GM23338 (cell line): ENCODE results near the gene FOXP1. TPM values are rescaled to one million over a fixed set of nuclear protein-coding genes. Genes with fewer than 3 reads are reported as not detected.

ENCODE experiments used
- ATAC-seq: fragments of 200-7000 bp; cut with Tn5 transposase; 3 replicates; pipeline ENCODE4 v1.9.1; 2020
- DNase-seq: peaks from one replicate; pipeline ENCODE4 v3.0.0-alpha.2; 2015; ENCODE audit warnings: low spot score
- H2AFZ ChIP-seq: fragments of 200-600 bp; sonication (generic); 2 replicates; pipeline ENCODE4 v1.8.0; 2016; ENCODE audit warnings: antibody characterized with exemption, mild to moderate bottlenecking, moderate library complexity
- H3F3A ChIP-seq: fragments of 200-600 bp; sonication (generic); replicated peaks from 2 replicates; pipeline ENCODE4 v1.8.0; 2017; ENCODE audit warnings: antibody characterized with exemption, mixed run types, low read depth
- H3K27ac ChIP-seq: fragments of 200-600 bp; sonication (generic); 2 replicates; pipeline ENCODE4 v1.6.1; 2016; ENCODE audit warnings: low read depth
- H3K27me3 ChIP-seq: fragments of 200-600 bp; sonication (generic); 2 replicates; pipeline ENCODE4 v1.8.0; 2016; ENCODE audit warnings: mild to moderate bottlenecking, mixed run types, moderate library complexity; ENCODE audit not compliant: insufficient read depth
- H3K36me3 ChIP-seq: fragments of 200-600 bp; sonication (generic); 2 replicates; pipeline ENCODE4 v1.8.0; 2016; ENCODE audit warnings: mild to moderate bottlenecking; ENCODE audit not compliant: insufficient read depth
- H3K4me1 ChIP-seq: fragments of 200-600 bp; sonication (generic); 2 replicates; pipeline ENCODE4 v1.8.0; 2016; ENCODE audit warnings: mild to moderate bottlenecking, moderate library complexity; ENCODE audit not compliant: insufficient read depth
- H3K4me2 ChIP-seq: fragments of 200-600 bp; sonication (generic); 2 replicates; pipeline ENCODE4 v1.7.1; 2017; ENCODE audit warnings: mixed run types
- H3K4me3 ChIP-seq: fragments of 200-600 bp; sonication (generic); 2 replicates; pipeline ENCODE4 v1.6.1; 2016; ENCODE audit warnings: mixed run types
- H3K79me2 ChIP-seq: fragments of 200-600 bp; sonication (generic); replicated peaks from 2 replicates; pipeline ENCODE4 v1.8.0; 2017; ENCODE audit warnings: mild to moderate bottlenecking; ENCODE audit not compliant: insufficient read depth
- H3K9me2 ChIP-seq: fragments of 200-600 bp; sonication (generic); 2 replicates; pipeline ENCODE4 v1.8.0; 2017; ENCODE audit not compliant: insufficient read depth
- H4K20me1 ChIP-seq: fragments of 200-600 bp; sonication (generic); replicated peaks from 2 replicates; pipeline ENCODE4 v1.8.0; 2017; ENCODE audit warnings: mild to moderate bottlenecking; ENCODE audit not compliant: insufficient read depth
- H3K27ac Mint-ChIP-seq: 2 replicates; pipeline ENCODE4 v1.8.0; 2020; ENCODE audit warnings: inconsistent platforms, mild to moderate bottlenecking, moderate library complexity, mixed read lengths
- H3K27me3 Mint-ChIP-seq: 3 replicates; pipeline ENCODE4 v1.8.0; 2022; ENCODE audit warnings: low read depth, mild to moderate bottlenecking, moderate library complexity, mixed read lengths, inconsistent platforms; ENCODE audit not compliant: insufficient read depth, poor library complexity
- H3K36me3 Mint-ChIP-seq: 3 replicates; pipeline ENCODE4 v1.8.0; 2021; ENCODE audit warnings: low read depth, mild to moderate bottlenecking, inconsistent platforms, moderate library complexity, mixed read lengths
- H3K4me1 Mint-ChIP-seq: 3 replicates; pipeline ENCODE4 v1.8.0; 2020; ENCODE audit warnings: mild to moderate bottlenecking, inconsistent platforms, mixed read lengths
- H3K4me3 Mint-ChIP-seq: 3 replicates; pipeline ENCODE4 v1.8.0; 2021; ENCODE audit warnings: moderate library complexity, mild to moderate bottlenecking, inconsistent platforms, mixed read lengths
- H3K9me3 Mint-ChIP-seq: 3 replicates; pipeline ENCODE4 v1.8.0; 2020; ENCODE audit warnings: moderate library complexity, mild to moderate bottlenecking, inconsistent platforms, mixed read lengths
- CREB1 ChIP-seq: fragments of 250-450 bp; sonication (Bioruptor Pico); IDR thresholded peaks from 2 replicates; pipeline ENCODE4 v1.5.0; 2020; ENCODE audit warnings: low read depth, mild to moderate bottlenecking, moderate library complexity
- CTCF ChIP-seq, 2 experiments: fragments of 200-600 bp in 1 of 2; sonication (generic) in 1 of 2; conservative IDR thresholded peaks; 2 replicates each; pipeline versions ENCODE4 v1.5.1 to v1.6.1; 2016 to 2017; ENCODE audit warnings: antibody characterized with exemption in 2 of 2, low read depth in 2 of 2, mild to moderate bottlenecking in 2 of 2, moderate library complexity in 1 of 2
- JUNB ChIP-seq: IDR thresholded peaks from one replicate; pipeline ENCODE4 v1.6.1; 2016; ENCODE audit warnings: antibody characterized with exemption; ENCODE audit not compliant: unreplicated experiment
- NANOG ChIP-seq: IDR thresholded peaks from 2 replicates; pipeline ENCODE4 v1.6.1; 2016; ENCODE audit warnings: antibody characterized with exemption, borderline replicate concordance
- POLR2AphosphoS5 ChIP-seq: IDR thresholded peaks from 2 replicates; pipeline ENCODE4 v1.6.1; 2016; ENCODE audit warnings: antibody characterized with exemption, low read depth
- REST ChIP-seq: IDR thresholded peaks from one replicate; pipeline ENCODE4 v1.6.1; 2018; ENCODE audit warnings: antibody characterized with exemption; ENCODE audit not compliant: unreplicated experiment
- STAT1 ChIP-seq: IDR thresholded peaks from one replicate; pipeline ENCODE4 v1.6.1; 2016; ENCODE audit warnings: antibody characterized with exemption; ENCODE audit not compliant: unreplicated experiment
- ZNF114 ChIP-seq: fragments of 250-450 bp; sonication (Bioruptor Pico); IDR thresholded peaks from 2 replicates; pipeline ENCODE4 v1.5.0; 2020; ENCODE audit warnings: mild to moderate bottlenecking, moderate library complexity
- polyA plus RNA-seq: library from polyadenylated mRNA; unstranded; fragments of >200 nt; fragmentation: Nextera tagmentation; extraction: Ambion mirVana; gene quantifications from 2 replicates; pipeline ENCODE4 v1.2.1, GENCODE V29; 2016
- total RNA-seq: library from RNA; depleted of rRNA; stranded (reverse); fragments of >200 nt; shearing (Covaris generic); gene quantifications from 2 replicates; pipeline ENCODE4 v1.2.3, GENCODE V29; 2014

FOXP1 gene
- total and polyA plus RNA-seq, 2 experiments from 2014 or later = 32.9 to 35.5 TPM

GRCh38 chr3:71453822-71454511 is 129.6 kb downstream of the FOXP1 start:
- no peaks in the 10 kb centered on the region for H3K27me3 ChIP-seq
- no peaks in the 10 kb centered on the region for H4K20me1 ChIP-seq
- no peak overlapping the region for H3K4me3 Mint-ChIP-seq
- ATAC-seq = no peak
- H3K4me1 ChIP-seq = peaks cover 16% of the 10 kb centered on the region
- no peaks in the 10 kb centered on the region for H3F3A ChIP-seq
- no peak overlapping the region for H3K27ac Mint-ChIP-seq
- no peaks in the 10 kb centered on the region for H3K79me2 ChIP-seq
- no peak overlapping the region for H3K4me2 ChIP-seq
- no peak for DNase-seq
- no peaks in the 10 kb centered on the region for H3K9me3 Mint-ChIP-seq
- H3K36me3 ChIP-seq = no peaks in the 10 kb centered on the region
- no peak overlapping the region for H3K4me3 ChIP-seq
- H3K27me3 Mint-ChIP-seq = peaks cover 1% of the 10 kb centered on the region
- H2AFZ ChIP-seq = no peak overlapping the region
- no peaks in the 10 kb centered on the region for H3K36me3 Mint-ChIP-seq
- peaks cover 49% of the 10 kb centered on the region for H3K4me1 Mint-ChIP-seq
- H3K27ac ChIP-seq = no peak overlapping the region
- TF ChIP-seq NANOG (no peak), JUNB (no peak), CREB1 (CRISPR knock-in tag) (no peak), ZNF114 (CRISPR knock-in tag) (no peak)
- H3K9me2 ChIP-seq = no peaks in the 10 kb centered on the region

- H3K27me3 Mint-ChIP-seq = peaks cover 1% of the 10 kb centered on the region
- Histone ChIP-seq H3K27me3 (no peaks in the 10 kb centered on the region), H3K4me3 (no peak overlapping the region), H4K20me1 (no peaks in the 10 kb centered on the region), H3K9me2 (no peaks in the 10 kb centered on the region), H3K79me2 (no peaks in the 10 kb centered on the region), H3K4me2 (no peak overlapping the region), H3F3A (no peaks in the 10 kb centered on the region), H3K4me1 (peaks cover 16% of the 10 kb centered on the region), H3K27ac (no peak overlapping the region), H2AFZ (no peak overlapping the region), H3K36me3 (no peaks in the 10 kb centered on the region)
- ATAC-seq = no peak
- H3K9me3 Mint-ChIP-seq = no peaks in the 10 kb centered on the region
- TF ChIP-seq STAT1 (no peak), CREB1 (CRISPR knock-in tag) (no peak), CTCF (conservative IDR thresholded peaks at IDR 0.05; ENCODE audit: low read depth in 2 of 2) (no peak), JUNB (no peak), POLR2AphosphoS5 (no peak), REST (no peak)
- H3K4me1 Mint-ChIP-seq = peaks cover 53% of the 10 kb centered on the region
- no peak for DNase-seq
- H3K36me3 Mint-ChIP-seq = no peaks in the 10 kb centered on the region
- no peak overlapping the region for H3K4me3 Mint-ChIP-seq
- H3K27ac Mint-ChIP-seq = no peak overlapping the region
Measured at GRCh38 chr3:71453319-71453718, 130.2 kb downstream of the FOXP1 start.
